HG02943 (cell line): Measurements from ENCODE around the gene AGBL3.
"Not testable (repeated sequence)": the region's sequence is repeated elsewhere in the genome, so short reads cannot be mapped to it uniquely, and the experiment has no call there.

Source experiments
- ATAC-seq: cut with Tn5 transposase; IDR thresholded peaks from one replicate; pipeline ENCODE4 v1.9.1; 2021; ENCODE audit warnings: mild to moderate bottlenecking, low read depth, moderate library complexity; ENCODE audit not compliant: unreplicated experiment

Gene AGBL3

DNA sequence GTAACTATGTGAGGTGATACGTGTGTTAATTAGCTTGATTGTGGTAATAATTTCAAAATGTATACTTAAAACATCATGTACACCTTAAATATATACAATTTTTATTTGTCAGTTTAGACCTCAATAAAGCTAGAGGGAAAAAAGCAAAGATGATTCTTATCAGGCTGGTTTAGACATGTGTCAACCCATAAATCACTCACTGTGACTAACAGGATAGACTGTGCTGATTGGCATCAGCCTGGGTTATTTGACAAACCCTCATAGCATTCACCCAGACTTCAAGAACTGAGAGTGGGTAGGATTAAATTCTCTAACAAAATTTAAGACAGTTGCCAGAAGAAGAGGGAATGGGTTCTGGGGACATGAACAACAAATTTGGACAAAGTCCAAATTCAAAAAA is 87.8 kb downstream of the AGBL3 start:
- no peak for ATAC-seq

GRCh38 chr7:135074531-135074930 is 88.2 kb downstream of the AGBL3 start:
- ATAC-seq: no peak

DNA sequence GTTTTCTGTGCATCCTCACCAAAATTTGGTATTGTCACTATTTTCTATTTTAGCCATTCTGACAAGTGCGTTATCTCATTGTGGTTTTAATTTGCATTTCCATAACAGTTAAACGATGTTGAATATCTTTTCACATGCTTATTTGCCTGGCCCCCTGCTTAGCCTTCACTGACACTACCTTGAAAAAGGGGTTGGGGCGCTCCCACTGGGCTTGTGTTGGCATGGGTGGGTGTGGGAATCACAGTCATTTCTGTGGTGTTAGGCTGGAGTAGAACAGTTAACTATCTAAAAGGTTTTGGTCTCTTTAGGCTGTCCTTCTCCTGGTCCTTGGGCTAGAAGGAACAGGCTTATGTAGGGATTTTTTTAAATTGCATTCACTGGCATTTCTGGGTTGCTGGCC is 89.4 kb downstream of the AGBL3 start:
- no peak for ATAC-seq

DNA sequence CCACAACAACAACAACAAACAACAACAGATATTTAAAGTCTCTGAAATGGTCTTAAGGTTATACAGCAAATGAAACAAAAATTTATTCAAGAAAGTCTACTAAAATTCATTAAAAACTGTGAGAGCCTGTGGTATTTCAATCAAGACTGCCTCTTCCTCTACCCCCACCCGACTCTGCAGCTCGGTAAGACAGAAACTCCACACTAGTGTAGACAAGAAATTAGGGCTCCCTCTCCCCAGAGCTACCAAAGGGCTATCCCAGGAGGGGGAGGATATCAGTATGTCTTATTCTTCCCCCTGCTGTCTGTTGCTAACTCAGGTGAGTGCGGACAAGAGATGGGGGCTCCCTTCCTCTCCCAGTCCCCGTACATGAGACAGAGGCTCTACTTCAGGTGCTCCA is 90.6 kb downstream of the AGBL3 start:
- ATAC-seq: no peak

GRCh38 chr7:135077642-135078041 is 91.3 kb downstream of the AGBL3 start:
- ATAC-seq: no peak

DNA sequence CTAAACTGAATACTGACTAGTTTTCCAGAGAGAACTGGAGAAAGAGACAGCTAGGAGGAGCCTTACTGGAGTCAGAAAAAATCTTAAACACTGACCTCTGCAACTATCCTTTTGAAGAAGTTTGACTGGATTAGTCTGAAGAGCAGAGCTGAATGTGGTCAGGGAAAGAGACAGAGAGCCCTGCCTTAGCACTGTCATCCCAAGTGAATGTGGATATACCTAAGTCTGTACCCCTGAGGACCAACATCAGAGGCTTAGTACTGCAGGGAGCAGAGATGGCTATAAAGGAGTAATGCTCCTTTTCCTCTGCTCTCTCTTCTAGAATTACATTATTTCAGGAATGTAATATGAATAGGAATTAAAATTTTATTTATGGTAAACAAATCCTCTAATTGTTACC is 91.7 kb downstream of the AGBL3 start:
- ATAC-seq: no peak

DNA sequence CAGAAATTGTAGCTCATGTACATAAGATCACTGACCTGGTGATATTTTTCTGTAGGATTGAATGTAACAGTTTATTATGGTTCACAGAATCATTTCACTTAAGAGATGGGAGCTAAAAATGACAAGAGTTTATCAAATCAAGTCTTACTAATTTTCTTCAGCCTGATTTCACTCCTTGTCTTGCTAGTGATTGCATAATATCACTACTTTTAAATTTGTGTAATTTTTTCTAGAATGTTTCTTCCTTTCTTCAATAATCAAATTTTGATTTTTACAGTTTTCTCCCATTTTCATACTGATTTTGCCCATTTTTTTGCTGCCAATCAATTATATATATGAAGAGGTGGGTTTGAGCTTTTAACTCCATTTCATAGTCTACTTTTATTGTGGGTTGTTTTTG is 92.8 kb downstream of the AGBL3 start:
- no peak for ATAC-seq

- ATAC-seq: no peak
Observed at GRCh38 chr7:135083005-135083404, 96.7 kb downstream of the AGBL3 start.

GRCh38 chr7:135088566-135088965 is 102.3 kb downstream of the AGBL3 start:
- ATAC-seq: no peak

DNA sequence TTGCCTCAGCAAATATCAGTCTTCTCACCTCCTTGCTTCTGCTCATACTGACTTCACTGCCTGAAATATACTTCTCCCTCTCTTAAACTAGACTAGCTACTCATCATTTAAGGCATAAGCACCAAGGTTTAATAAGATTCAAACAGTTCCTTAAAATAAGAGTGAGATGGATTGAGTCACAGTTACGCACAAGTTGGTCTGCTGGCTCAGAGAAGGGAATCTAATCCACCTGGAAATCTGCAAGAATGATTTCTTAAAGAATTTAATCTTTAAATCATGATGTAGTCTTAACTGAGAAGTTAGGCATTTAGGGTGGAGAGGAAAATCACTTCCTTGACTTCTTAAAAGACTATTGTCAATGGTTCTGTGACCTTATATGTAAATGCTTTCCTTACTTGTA is 105.4 kb downstream of the AGBL3 start:
- no peak for ATAC-seq

GRCh38 chr7:135094472-135095237 is 108.3 kb downstream of the AGBL3 start:
- ATAC-seq: no peak

GRCh38 chr7:135095450-135095849 is 109.1 kb downstream of the AGBL3 start:
- ATAC-seq: no peak

GRCh38 chr7:135098391-135098790 is 112.1 kb downstream of the AGBL3 start:
- ATAC-seq: no peak

DNA sequence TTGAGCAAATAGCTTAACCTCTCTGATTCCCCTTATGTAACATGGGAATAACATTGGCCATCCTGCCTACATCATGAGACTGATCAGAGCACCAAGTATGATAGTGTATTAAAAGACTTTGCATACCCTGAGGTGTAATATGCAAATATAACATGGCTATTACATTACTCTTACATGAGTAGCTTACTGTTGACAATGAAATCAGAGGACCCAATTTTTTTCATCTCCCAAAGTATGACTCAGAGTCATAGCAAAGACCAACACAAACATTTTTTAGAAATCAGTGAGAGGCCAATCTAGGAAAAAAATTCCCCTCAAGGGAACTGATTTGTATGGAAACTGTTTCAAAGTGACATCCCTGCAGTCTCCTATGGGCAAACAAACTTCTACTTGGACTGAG is 114.5 kb downstream of the AGBL3 start:
- ATAC-seq: no peak

GRCh38 chr7:135102372-135102771 is 116.1 kb downstream of the AGBL3 start:
- ATAC-seq: no peak

GRCh38 chr7:135109562-135109961 is 123.3 kb downstream of the AGBL3 start:
- no peak for ATAC-seq

GRCh38 chr7:135109976-135110375 is 123.7 kb downstream of the AGBL3 start:
- no peak for ATAC-seq

GRCh38 chr7:135111379-135111778 is 125.1 kb downstream of the AGBL3 start:
- no peak for ATAC-seq

- no peak for ATAC-seq
Observed at GRCh38 chr7:135114622-135115021, 128.3 kb downstream of the AGBL3 start.

GRCh38 chr7:135117096-135117495 is 130.8 kb downstream of the AGBL3 start:
- ATAC-seq: no peak

GRCh38 chr7:135121868-135122267 is 135.6 kb downstream of the AGBL3 start:
- no peak for ATAC-seq

DNA sequence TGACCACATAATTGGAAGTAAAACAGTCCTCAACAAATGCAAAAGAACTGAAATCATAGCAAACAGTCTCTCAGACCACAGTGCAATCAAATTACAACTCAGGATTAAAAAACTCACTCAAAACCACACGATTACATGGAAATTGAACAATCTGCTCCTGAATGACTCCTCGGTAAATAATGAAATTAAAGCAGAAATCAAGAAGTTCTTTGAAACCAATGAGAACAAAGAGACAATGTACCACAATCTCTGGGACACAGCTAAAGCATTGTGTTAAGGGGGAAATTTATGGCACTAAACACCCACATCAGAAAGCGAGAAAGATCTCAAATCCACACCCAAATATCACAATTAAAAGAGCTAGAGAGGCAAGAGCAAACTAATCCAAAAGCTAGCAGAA is 138.3 kb downstream of the AGBL3 start:
- not testable (repeated sequence) for ATAC-seq

GRCh38 chr7:135128931-135129330 is 142.6 kb downstream of the AGBL3 start:
- no peak for ATAC-seq
